ENCODE measurements around the gene CCR3. TPM values are rescaled to one million over a fixed set of nuclear protein-coding genes. Genes with fewer than 3 reads are reported as not detected.

Gene CCR3
- total and polyA plus RNA-seq, 5 donors, result not detected

- no peaks in the 10 kb centered on the region for H3K4me1 ChIP-seq (ENCODE audit: control insufficient read depth, insufficient read depth, low read length)
These were observed 29.8 kb downstream of the CCR3 start for GRCh38 chr3:46272028-46272451.

GRCh38 chr3:46276497-46277099, 34.3 kb downstream of the CCR3 start:
- peaks cover 3% of the 10 kb centered on the region for H3K27me3 ChIP-seq (ENCODE audit: control insufficient read depth, insufficient read depth)
- DNase-seq, result peak; percentile 41 to 79 (median 75)
- H3K4me3 ChIP-seq (ENCODE audit: low read length), result no peak overlapping the region
- 52% methylated on average over 9 of the region's 9 CpGs for WGBS
- no peaks in the 10 kb centered on the region for H3K9me3 ChIP-seq (ENCODE audit: control insufficient read depth, low read length)
- peak; percentile 66 to 69 for ATAC-seq
- no peaks in the 10 kb centered on the region for H3K4me1 ChIP-seq (ENCODE audit: control insufficient read depth, insufficient read depth, low read length)
- H3K27ac ChIP-seq (ENCODE audit: low read length), result no peak overlapping the region
- intact Hi-C loops (cut with DNase I), result loop anchor here in 1 of 4 donors (5.0 to 10.0 kb wide), 2 partner anchors 88 to 151 kb away; no protein-coding TSS in a partner anchor

More at GRCh38 chr3:46272028-46272451, 29.8 kb downstream of the CCR3 start:
- Histone ChIP-seq H3K27me3 (ENCODE audit: control insufficient read depth, insufficient read depth) (peaks cover 3% of the 10 kb centered on the region), H3K9me3 (ENCODE audit: control insufficient read depth, low read length) (no peaks in the 10 kb centered on the region), H3K4me3 (ENCODE audit: low read length) (no peak overlapping the region), H3K27ac (ENCODE audit: low read length) (no peak overlapping the region)
- no peak for ATAC-seq
- 52% methylated on average over 4 of the region's 4 CpGs for WGBS
- intact Hi-C loops (cut with DNase I), result loop anchor here in 1 of 4 donors (10.0 kb wide), 1 partner anchor 93 kb away; no protein-coding TSS in a partner anchor
- no peak for DNase-seq

GRCh38 chr3:46277476-46277875, 35.2 kb downstream of the CCR3 start:
- intact Hi-C loops (cut with DNase I), result loop anchor here in 1 of 4 donors (5.0 to 10.0 kb wide), 2 partner anchors 87 to 150 kb away; no protein-coding TSS in a partner anchor
- no peaks in the 10 kb centered on the region for H3K27me3 ChIP-seq (ENCODE audit: control insufficient read depth, insufficient read depth)
- no peaks in the 10 kb centered on the region for H3K4me1 ChIP-seq (ENCODE audit: control insufficient read depth, insufficient read depth, low read length)
- H3K4me3 ChIP-seq (ENCODE audit: low read length), result no peak overlapping the region
- ATAC-seq (no peak), DNase-seq (no peak)
- no peak overlapping the region for H3K27ac ChIP-seq (ENCODE audit: low read length)
- WGBS, result 50% methylated on average over 2 of the region's 2 CpGs
- no peaks in the 10 kb centered on the region for H3K9me3 ChIP-seq (ENCODE audit: control insufficient read depth, low read length)

GRCh38 chr3:46278816-46279672, 36.8 kb downstream of the CCR3 start:
- Histone ChIP-seq H3K9me3 (ENCODE audit: control insufficient read depth, low read length) (no peaks in the 10 kb centered on the region), H3K4me3 (ENCODE audit: low read length) (no peak overlapping the region), H3K27me3 (ENCODE audit: control insufficient read depth, insufficient read depth) (no peaks in the 10 kb centered on the region), H3K27ac (ENCODE audit: low read length) (no peak overlapping the region), H3K4me1 (ENCODE audit: control insufficient read depth, insufficient read depth, low read length) (no peaks in the 10 kb centered on the region)
- intact Hi-C loops (cut with DNase I), result loop anchor here in 1 of 4 donors (5.0 to 10.0 kb wide), 2 partner anchors 86 to 148 kb away; no protein-coding TSS in a partner anchor
- DNase-seq, result no peak
- 94% methylated on average over 3 of the region's 3 CpGs for WGBS
- ATAC-seq, result no peak

- Histone ChIP-seq H3K4me3 (ENCODE audit: low read length) (no peak overlapping the region), H3K9me3 (ENCODE audit: control insufficient read depth, low read length) (no peaks in the 10 kb centered on the region), H3K4me1 (ENCODE audit: control insufficient read depth, insufficient read depth, low read length) (no peaks in the 10 kb centered on the region), H3K27ac (ENCODE audit: low read length) (no peak overlapping the region), H3K27me3 (ENCODE audit: control insufficient read depth, insufficient read depth) (no peaks in the 10 kb centered on the region)
- ATAC-seq, result no peak
- DNase-seq, result no peak
- intact Hi-C loops (cut with DNase I), result no loop called here
- WGBS, result 85% methylated on average over 5 of the region's 5 CpGs
These were observed 38.0 kb downstream of the CCR3 start for GRCh38 chr3:46280105-46280797.

- Histone ChIP-seq H3K27me3 (ENCODE audit: control insufficient read depth, insufficient read depth) (no peaks in the 10 kb centered on the region), H3K27ac (ENCODE audit: low read length) (no peak overlapping the region), H3K9me3 (ENCODE audit: control insufficient read depth, low read length) (no peaks in the 10 kb centered on the region), H3K4me3 (ENCODE audit: low read length) (no peak overlapping the region), H3K4me1 (ENCODE audit: control insufficient read depth, insufficient read depth, low read length) (no peaks in the 10 kb centered on the region)
- DNase-seq (no peak), ATAC-seq (no peak)
- intact Hi-C loops (cut with DNase I), result no loop called here
- 84% methylated on average over 1 of the region's 1 CpG for WGBS
These were observed 39.3 kb downstream of the CCR3 start for GRCh38 chr3:46281551-46281950.

GRCh38 chr3:46282041-46282440, 39.8 kb downstream of the CCR3 start:
- Histone ChIP-seq H3K4me1 (ENCODE audit: control insufficient read depth, insufficient read depth, low read length) (no peaks in the 10 kb centered on the region), H3K4me3 (ENCODE audit: low read length) (no peak overlapping the region), H3K27ac (ENCODE audit: low read length) (no peak overlapping the region), H3K9me3 (ENCODE audit: control insufficient read depth, low read length) (no peaks in the 10 kb centered on the region), H3K27me3 (ENCODE audit: control insufficient read depth, insufficient read depth) (no peaks in the 10 kb centered on the region)
- WGBS, result 43% methylated on average over 4 of the region's 4 CpGs
- ATAC-seq, result no peak
- no peak for DNase-seq
- intact Hi-C loops (cut with DNase I), result no loop called here

- ATAC-seq (no peak), DNase-seq (no peak)
- H3K27ac ChIP-seq (ENCODE audit: low read length), result no peak overlapping the region
- no peaks in the 10 kb centered on the region for H3K9me3 ChIP-seq (ENCODE audit: control insufficient read depth, low read length)
- no peaks in the 10 kb centered on the region for H3K4me1 ChIP-seq (ENCODE audit: control insufficient read depth, insufficient read depth, low read length)
- no peak overlapping the region for H3K4me3 ChIP-seq (ENCODE audit: low read length)
- H3K27me3 ChIP-seq (ENCODE audit: control insufficient read depth, insufficient read depth), result no peaks in the 10 kb centered on the region
- 84% methylated on average over 2 of the region's 2 CpGs for WGBS
- intact Hi-C loops (cut with DNase I), result no loop called here
These were observed 40.4 kb downstream of the CCR3 start for GRCh38 chr3:46282696-46283095.

- no peak for ATAC-seq
- no peaks in the 10 kb centered on the region for H3K4me1 ChIP-seq (ENCODE audit: control insufficient read depth, insufficient read depth, low read length)
- H3K27ac ChIP-seq (ENCODE audit: low read length), result no peak overlapping the region
- no peaks in the 10 kb centered on the region for H3K27me3 ChIP-seq (ENCODE audit: control insufficient read depth, insufficient read depth)
- intact Hi-C loops (cut with DNase I), result no loop called here
- H3K9me3 ChIP-seq (ENCODE audit: control insufficient read depth, low read length), result no peaks in the 10 kb centered on the region
- WGBS, result 71% methylated on average over 2 of the region's 2 CpGs
- no peak overlapping the region for H3K4me3 ChIP-seq (ENCODE audit: low read length)
- DNase-seq, result no peak
These were observed 41.7 kb downstream of the CCR3 start for GRCh38 chr3:46283881-46284450.

- Histone ChIP-seq H3K27ac (ENCODE audit: low read length) (no peak overlapping the region), H3K9me3 (ENCODE audit: control insufficient read depth, low read length) (no peaks in the 10 kb centered on the region), H3K4me1 (ENCODE audit: control insufficient read depth, insufficient read depth, low read length) (no peaks in the 10 kb centered on the region), H3K27me3 (ENCODE audit: control insufficient read depth, insufficient read depth) (no peaks in the 10 kb centered on the region), H3K4me3 (ENCODE audit: low read length) (no peak overlapping the region)
- peak in 2 of 3 donors; percentile 21 to 62 for DNase-seq
- intact Hi-C loops (cut with DNase I), result no loop called here
- ATAC-seq, result peak in 1 of 2 donors; percentile 72
- 54% methylated on average over 6 of the region's 6 CpGs for WGBS
These were observed 42.9 kb downstream of the CCR3 start for GRCh38 chr3:46284981-46285683.
